Natural killer cell treated with Interleukin-12 subunit alpha and Interleukin-12 subunit beta and Interleukin-15 and Interleukin-18, amount 100 ng/mL, for 72 hours (primary cell): ENCODE measurements around the gene PVR. TPM values are rescaled to one million over a fixed set of nuclear protein-coding genes. Genes with fewer than 3 reads are reported as not detected.

Source experiments
- ATAC-seq, 2 donors: fragments of 150-1000 bp; cut with Tn5 transposase in 1 of 2; sonication (Bioruptor Pico), chemical (Tn5 transposase) in 1 of 2; 2 replicates each; pipeline ENCODE4 v1.10.0; 2021
- DNase-seq: peaks from one replicate; pipeline ENCODE4 v3.0.0; 2022; ENCODE audit warnings: low spot score
- H3K27ac Mint-ChIP-seq, 2 donors: 1 replicate in 1 of 2; 2 replicates in 1 of 2; pipeline ENCODE4 v1.8.0; 2022; ENCODE audit warnings: mixed read lengths in 2 of 2, mild to moderate bottlenecking in 1 of 2, moderate library complexity in 1 of 2
- H3K27me3 Mint-ChIP-seq, 2 donors: 1 replicate in 1 of 2; 2 replicates in 1 of 2; pipeline ENCODE4 v1.8.0; 2022; ENCODE audit warnings: mixed read lengths in 2 of 2
- H3K36me3 Mint-ChIP-seq: one replicate; pipeline ENCODE4 v1.8.0; 2022; ENCODE audit warnings: mixed read lengths
- H3K4me1 Mint-ChIP-seq, 2 donors: 1 replicate in 1 of 2; 2 replicates in 1 of 2; pipeline ENCODE4 v1.8.0; 2022; ENCODE audit warnings: low read depth in 2 of 2, mixed read lengths in 2 of 2, mild to moderate bottlenecking in 1 of 2
- H3K4me3 Mint-ChIP-seq: one replicate; pipeline ENCODE4 v1.8.0; 2022; ENCODE audit warnings: mixed read lengths
- H3K9me3 Mint-ChIP-seq: 2 replicates; pipeline ENCODE4 v1.8.0; 2022; ENCODE audit warnings: mixed read lengths
- total RNA-seq, 2 donors: library from RNA; stranded (reverse); gene quantifications; one replicate each; pipeline ENCODE4 v1.2.3, GENCODE V29; 2022

The PVR gene
- total RNA-seq, 2 donors from 2014 or later, result 11.7 to 20.3 TPM

- no peaks in the 10 kb centered on the region for H3K36me3 Mint-ChIP-seq
- no peak for DNase-seq
These were observed 799 bp downstream of the PVR start for GRCh38 chr19:44644402-44645016.

DNA sequence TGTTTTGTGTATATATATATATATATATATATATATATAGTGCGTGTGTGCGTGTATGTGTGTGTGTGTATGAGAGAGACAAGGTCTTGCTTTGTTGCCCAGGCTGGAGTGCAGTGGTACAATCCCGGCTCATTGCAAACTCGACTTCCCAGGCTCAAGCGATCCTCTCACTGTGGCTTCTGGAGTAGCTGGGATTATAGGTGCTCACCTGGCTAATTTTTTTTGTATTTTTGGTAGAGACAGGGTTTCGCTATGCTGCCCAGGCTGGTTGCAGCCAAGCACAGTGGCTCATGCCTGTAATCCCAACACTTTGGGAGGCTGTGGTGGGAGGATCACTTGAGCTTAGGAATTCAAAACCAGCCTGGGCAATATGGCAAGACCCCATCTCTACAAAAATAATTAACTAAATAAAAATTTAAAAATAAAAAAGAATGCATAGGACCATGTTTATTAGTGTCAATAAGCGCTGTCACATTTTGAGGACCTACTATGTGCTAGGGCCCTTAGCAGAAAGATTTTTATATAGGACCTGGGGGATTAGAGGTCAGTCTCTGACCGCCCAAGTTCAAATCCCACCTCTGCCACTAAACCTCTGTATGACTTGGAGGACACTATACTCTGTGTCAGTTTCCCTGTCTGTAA is 1.8 kb downstream of the PVR start:
- H3K36me3 Mint-ChIP-seq, result no peaks in the 10 kb centered on the region
- no peak overlapping the region for H3K27ac Mint-ChIP-seq
- ATAC-seq, result no peak
- H3K27me3 Mint-ChIP-seq, result peaks cover 0 to 5% of the 10 kb centered on the region in 2 donors
- DNase-seq, result no peak
- peaks cover 0 to 4% of the 10 kb centered on the region in 2 donors for H3K4me1 Mint-ChIP-seq
- H3K9me3 Mint-ChIP-seq, result no peaks in the 10 kb centered on the region
- H3K4me3 Mint-ChIP-seq, result no peak overlapping the region

More at GRCh38 chr19:44644402-44645016, 799 bp downstream of the PVR start:
- peak in 1 of 2 donors; percentile 37 for ATAC-seq
- Mint-ChIP-seq H3K9me3 (no peaks in the 10 kb centered on the region), H3K4me3 (peak overlapping the region; percentile 69), H3K4me1 (peaks cover 0 to 4% of the 10 kb centered on the region in 2 donors), H3K27me3 (peaks cover 0 to 5% of the 10 kb centered on the region in 2 donors), H3K27ac (no peak overlapping the region)

DNA sequence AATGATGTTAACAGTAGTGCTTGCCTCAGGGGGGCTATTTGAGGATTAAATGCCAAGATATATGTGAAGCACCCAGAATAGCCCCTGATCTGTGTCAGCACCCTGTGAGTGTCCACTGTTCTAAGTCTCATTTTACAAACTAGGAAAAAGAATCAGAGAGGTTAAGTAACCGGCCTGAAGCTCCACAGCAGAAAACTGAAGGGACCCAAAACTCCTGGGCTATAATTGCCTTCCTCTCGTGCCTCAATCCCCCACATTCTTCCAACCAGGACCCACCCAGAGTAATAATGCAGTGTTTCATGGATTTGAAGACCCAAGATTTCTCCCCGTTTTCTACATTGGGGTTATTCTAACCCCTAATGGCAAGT is 2.3 kb downstream of the PVR start:
- peaks cover 0 to 4% of the 10 kb centered on the region in 2 donors for H3K4me1 Mint-ChIP-seq
- H3K4me3 Mint-ChIP-seq, result no peak overlapping the region
- no peak for DNase-seq
- H3K27ac Mint-ChIP-seq, result no peak overlapping the region
- peaks cover 0 to 3% of the 10 kb centered on the region in 2 donors for H3K27me3 Mint-ChIP-seq
- no peak for ATAC-seq
- H3K9me3 Mint-ChIP-seq, result no peaks in the 10 kb centered on the region
- H3K36me3 Mint-ChIP-seq, result no peaks in the 10 kb centered on the region

- Mint-ChIP-seq H3K4me3 (no peak overlapping the region), H3K4me1 (peaks cover 0 to 4% of the 10 kb centered on the region in 2 donors), H3K27ac (no peak overlapping the region), H3K9me3 (no peaks in the 10 kb centered on the region), H3K36me3 (no peaks in the 10 kb centered on the region), H3K27me3 (peaks cover 0 to 3% of the 10 kb centered on the region in 2 donors)
- DNase-seq (no peak), ATAC-seq (no peak)
These were observed 3.4 kb downstream of the PVR start for GRCh38 chr19:44647144-44647543.

GRCh38 chr19:44648631-44649251 is 5.0 kb downstream of the PVR start:
- no peaks in the 10 kb centered on the region for H3K27me3 Mint-ChIP-seq
- no peak for ATAC-seq
- H3K36me3 Mint-ChIP-seq, result no peaks in the 10 kb centered on the region
- no peak for DNase-seq
- H3K27ac Mint-ChIP-seq, result no peak overlapping the region
- no peaks in the 10 kb centered on the region for H3K9me3 Mint-ChIP-seq
- H3K4me3 Mint-ChIP-seq, result no peak overlapping the region
- H3K4me1 Mint-ChIP-seq, result peaks cover 0 to 4% of the 10 kb centered on the region in 2 donors

- Mint-ChIP-seq H3K36me3 (no peaks in the 10 kb centered on the region), H3K27ac (peak overlapping the region in 1 of 2 donors; percentile 8), H3K4me1 (peaks cover 4% of the 10 kb centered on the region in 2 donors), H3K4me3 (no peak overlapping the region), H3K9me3 (no peaks in the 10 kb centered on the region), H3K27me3 (no peaks in the 10 kb centered on the region)
- no peak for ATAC-seq
- no peak for DNase-seq
These were observed 6.0 kb downstream of the PVR start for GRCh38 chr19:44649578-44650145.

GRCh38 chr19:44653343-44653742 is 9.6 kb downstream of the PVR start:
- Mint-ChIP-seq H3K9me3 (no peaks in the 10 kb centered on the region), H3K4me3 (no peak overlapping the region), H3K27me3 (no peaks in the 10 kb centered on the region), H3K36me3 (no peaks in the 10 kb centered on the region), H3K27ac (no peak overlapping the region), H3K4me1 (peaks cover 6 to 11% of the 10 kb centered on the region in 2 donors)
- DNase-seq (no peak), ATAC-seq (no peak)

GRCh38 chr19:44653977-44654774 is 10.5 kb downstream of the PVR start:
- Mint-ChIP-seq H3K27ac (no peak overlapping the region), H3K9me3 (no peaks in the 10 kb centered on the region), H3K4me1 (peaks cover 6 to 11% of the 10 kb centered on the region in 2 donors), H3K36me3 (no peaks in the 10 kb centered on the region), H3K4me3 (no peak overlapping the region), H3K27me3 (no peaks in the 10 kb centered on the region)
- DNase-seq (no peak), ATAC-seq (peak; percentile 76 to 83)

GRCh38 chr19:44657211-44657921 is 13.7 kb downstream of the PVR start:
- H3K27ac Mint-ChIP-seq, result no peak overlapping the region
- H3K9me3 Mint-ChIP-seq, result no peaks in the 10 kb centered on the region
- DNase-seq, result peak; percentile 70
- no peaks in the 10 kb centered on the region for H3K36me3 Mint-ChIP-seq
- H3K4me1 Mint-ChIP-seq, result peaks cover 6 to 11% of the 10 kb centered on the region in 2 donors
- ATAC-seq, result peak; percentile 64 to 76
- H3K27me3 Mint-ChIP-seq, result no peaks in the 10 kb centered on the region
- no peak overlapping the region for H3K4me3 Mint-ChIP-seq

DNA sequence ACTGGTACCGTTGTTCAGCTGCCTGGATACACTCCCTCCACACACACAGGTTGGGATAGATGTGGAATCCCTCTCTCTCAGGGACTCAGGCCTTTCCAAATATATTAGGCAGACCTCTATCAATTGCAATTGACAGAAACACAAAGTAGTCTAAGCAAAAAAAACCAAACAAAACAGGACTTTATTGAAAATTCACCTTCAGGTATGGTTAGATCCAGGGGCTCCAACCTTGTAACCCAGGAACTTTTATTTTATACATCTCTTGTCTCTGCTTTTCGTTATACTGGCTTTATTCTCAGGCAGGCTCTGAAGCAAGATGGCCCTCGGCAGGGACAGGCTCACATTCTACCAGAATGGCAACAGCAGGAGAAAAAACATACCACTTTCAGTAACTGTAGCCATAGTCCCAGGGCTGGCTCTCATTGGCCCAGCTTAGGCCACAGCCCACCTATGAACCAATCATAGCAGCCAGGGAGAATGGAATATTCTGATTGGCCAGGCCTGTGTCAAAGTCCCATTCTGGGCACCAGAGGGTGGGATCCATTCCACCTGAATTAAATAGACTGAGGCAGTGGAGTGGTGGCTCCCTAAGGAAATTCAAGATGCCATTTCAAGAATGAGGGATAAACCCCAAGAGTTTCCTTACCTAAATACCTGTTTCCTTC is 14.5 kb downstream of the PVR start:
- ATAC-seq (no peak), DNase-seq (no peak)
- Mint-ChIP-seq H3K27me3 (no peaks in the 10 kb centered on the region), H3K4me1 (peaks cover 6 to 11% of the 10 kb centered on the region in 2 donors), H3K27ac (no peak overlapping the region), H3K36me3 (no peaks in the 10 kb centered on the region), H3K9me3 (no peaks in the 10 kb centered on the region), H3K4me3 (no peak overlapping the region)

DNA sequence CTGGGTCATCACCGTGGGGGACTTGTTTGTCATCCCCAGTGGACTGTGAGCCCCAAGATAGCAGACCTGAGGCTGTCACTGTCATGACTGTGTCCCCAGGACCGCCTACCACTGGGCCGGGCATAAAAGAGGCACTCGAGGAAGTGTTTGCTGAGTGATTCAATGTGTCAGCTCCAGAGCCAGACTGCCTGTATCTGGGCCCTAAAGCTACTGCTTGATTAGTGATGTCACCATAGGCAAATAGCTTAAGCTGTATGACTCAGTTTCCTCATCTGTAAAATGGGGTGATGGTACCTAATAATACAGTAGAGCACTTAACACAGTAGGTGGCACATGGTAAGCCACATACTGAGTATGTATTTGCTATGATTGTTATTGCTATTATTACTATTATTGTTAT is 16.4 kb downstream of the PVR start:
- H3K36me3 Mint-ChIP-seq, result no peaks in the 10 kb centered on the region
- H3K9me3 Mint-ChIP-seq, result no peaks in the 10 kb centered on the region
- H3K27me3 Mint-ChIP-seq, result no peaks in the 10 kb centered on the region
- H3K27ac Mint-ChIP-seq, result no peak overlapping the region
- H3K4me1 Mint-ChIP-seq, result peaks cover 6 to 7% of the 10 kb centered on the region in 2 donors
- DNase-seq, result no peak
- no peak overlapping the region for H3K4me3 Mint-ChIP-seq
- ATAC-seq, result no peak

- H3K36me3 Mint-ChIP-seq, result no peaks in the 10 kb centered on the region
- ATAC-seq, result no peak
- H3K4me3 Mint-ChIP-seq, result no peak overlapping the region
- peaks cover 6 to 7% of the 10 kb centered on the region in 2 donors for H3K4me1 Mint-ChIP-seq
- no peak overlapping the region for H3K27ac Mint-ChIP-seq
- DNase-seq, result no peak
- no peaks in the 10 kb centered on the region for H3K27me3 Mint-ChIP-seq
- H3K9me3 Mint-ChIP-seq, result no peaks in the 10 kb centered on the region
These were observed 17.5 kb downstream of the PVR start for GRCh38 chr19:44661205-44661604.

DNA sequence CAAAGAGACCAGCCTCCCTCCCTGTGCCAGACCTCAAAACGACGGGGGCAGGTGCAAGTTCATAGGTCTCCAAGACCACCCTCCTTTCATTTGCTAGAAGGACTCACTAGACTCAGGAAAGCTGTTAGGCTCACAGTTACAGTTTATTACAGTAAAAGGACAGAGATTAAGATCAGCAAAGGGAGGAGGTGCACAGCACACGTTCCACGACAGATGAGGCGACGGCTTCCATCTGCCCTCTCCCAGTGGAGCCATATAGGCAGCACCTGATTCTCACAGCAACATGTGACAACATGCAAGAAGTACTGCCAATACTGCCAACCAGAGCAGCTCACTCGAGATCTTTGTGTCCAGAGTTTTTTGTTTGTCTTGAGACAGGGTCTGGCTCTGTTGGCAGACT is 18.2 kb downstream of the PVR start:
- H3K36me3 Mint-ChIP-seq, result no peaks in the 10 kb centered on the region
- no peak overlapping the region for H3K27ac Mint-ChIP-seq
- DNase-seq (no peak), ATAC-seq (no peak)
- H3K4me3 Mint-ChIP-seq, result no peak overlapping the region
- H3K9me3 Mint-ChIP-seq, result no peaks in the 10 kb centered on the region
- H3K4me1 Mint-ChIP-seq, result peaks cover 5 to 6% of the 10 kb centered on the region in 2 donors
- H3K27me3 Mint-ChIP-seq, result no peaks in the 10 kb centered on the region
